GM12892 (cell line): ENCODE data around the gene SHROOM3.

Experiments used
- POLR2A ChIP-seq: IDR thresholded peaks from 2 replicates; pipeline ENCODE4 v1.6.1; 2011; ENCODE audit warnings: low read depth, low read length, control low read depth
- POLR2AphosphoS5 ChIP-seq: IDR thresholded peaks from 2 replicates; pipeline ENCODE4 v1.6.1; 2011; ENCODE audit warnings: low read depth, low read length, control low read depth

- TF ChIP-seq POLR2A (no peak), POLR2AphosphoS5 (no peak)
Measured at GRCh38 chr4:76620723-76621468, 185.9 kb downstream of the SHROOM3 start.
